ENCODE results near the gene CHSY1. TPM values are rescaled to one million over a fixed set of nuclear protein-coding genes. Genes with fewer than 3 reads are reported as not detected.

The CHSY1 gene
- total RNA-seq, 3 donors from 2014 or later: 7.7 to 15.5 (median 12.6) TPM

DNA sequence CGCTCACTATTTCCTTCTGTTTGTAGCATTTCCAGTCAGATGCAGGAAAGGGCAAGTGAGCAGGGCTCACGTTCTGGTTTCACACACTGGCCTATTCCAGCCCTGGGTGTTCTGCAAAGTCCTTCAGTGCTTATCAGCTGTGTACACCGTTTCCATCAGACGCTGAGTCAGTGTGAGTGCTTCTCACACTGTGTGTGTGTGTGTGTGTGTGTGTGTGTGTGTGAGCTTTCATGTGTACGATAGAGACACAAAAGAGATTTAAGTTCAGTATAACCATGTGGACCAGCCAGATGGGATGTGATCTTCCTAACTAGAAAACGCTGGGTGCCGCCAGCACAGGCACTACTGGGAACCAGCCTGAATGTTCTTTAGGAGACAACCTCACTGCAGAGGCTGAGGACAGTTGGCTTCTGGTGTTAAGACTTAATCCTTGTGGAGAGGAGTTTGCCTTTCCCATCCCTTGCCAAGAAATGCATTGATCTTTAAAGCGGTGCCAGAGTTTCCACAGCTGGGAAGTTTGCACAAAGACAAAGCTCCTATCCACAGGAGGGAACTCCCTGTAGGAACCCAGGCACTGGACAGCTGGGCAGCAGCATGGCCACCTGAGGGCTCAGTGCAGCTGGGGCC is 3.9 kb upstream of the CHSY1 start:
- intact Hi-C loops (cut with DNase I, micrococcal nuclease): loop anchor here (5.0 to 10.0 kb wide), 2 partner anchors 168 to 341 kb away; partner anchors contain the start of gene LRRK1 (in 1 of the 2)
- Histone ChIP-seq H3K36me3 (ENCODE audit: low read depth) (no peaks in the 10 kb centered on the region), H3K4me1 (ENCODE audit: low read depth) (no peaks in the 10 kb centered on the region), H3K9me3 (no peaks in the 10 kb centered on the region), H3K4me3 (no peak overlapping the region)
- ATAC-seq: no peak
- no peak for DNase-seq
- TF ChIP-seq CTCF (IDR thresholded peaks at IDR 0.05): no peak

DNA sequence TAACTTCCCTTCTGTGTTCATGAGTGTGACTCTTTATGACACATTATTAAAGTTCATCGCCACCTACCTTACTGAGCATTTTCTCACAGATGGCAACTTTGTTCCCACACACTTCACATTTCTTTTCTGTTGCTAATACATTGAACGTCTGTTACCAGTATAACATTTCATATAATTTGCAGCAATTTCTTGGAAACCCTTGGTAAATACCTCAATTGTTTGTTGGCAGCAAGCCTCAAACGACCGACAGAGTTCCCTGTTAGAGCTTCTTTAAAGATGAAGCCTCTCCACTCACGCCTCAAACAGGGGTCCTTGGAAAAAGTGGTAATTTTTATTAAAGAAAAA is 3.2 kb upstream of the CHSY1 start:
- Histone ChIP-seq H3K4me1 (ENCODE audit: low read depth) (peaks cover 6% of the 10 kb centered on the region), H3K4me3 (no peak overlapping the region), H3K36me3 (ENCODE audit: low read depth) (no peaks in the 10 kb centered on the region), H3K9me3 (no peaks in the 10 kb centered on the region)
- no peak for TF ChIP-seq CTCF (IDR thresholded peaks at IDR 0.05)
- no peak for DNase-seq
- ATAC-seq: no peak
- intact Hi-C loops (cut with DNase I, micrococcal nuclease): loop anchor here (5.0 to 10.0 kb wide), 2 partner anchors 168 to 340 kb away; partner anchors contain the start of gene LRRK1 (in 1 of the 2)

GRCh38 chr15:101254157-101255050 is 2.6 kb upstream of the CHSY1 start:
- no peaks in the 10 kb centered on the region for H3K36me3 ChIP-seq (ENCODE audit: low read depth)
- DNase-seq (no peak), ATAC-seq (no peak)
- H3K4me1 ChIP-seq (ENCODE audit: low read depth): peaks cover 8% of the 10 kb centered on the region
- no peak for TF ChIP-seq CTCF (IDR thresholded peaks at IDR 0.05)
- H3K9me3 ChIP-seq: no peaks in the 10 kb centered on the region
- intact Hi-C loops (cut with DNase I, micrococcal nuclease): loop anchor here (5.0 to 10.0 kb wide), 2 partner anchors 167 to 340 kb away; partner anchors contain the start of gene LRRK1 (in 1 of the 2)
- no peak overlapping the region for H3K4me3 ChIP-seq

- no peaks in the 10 kb centered on the region for H3K36me3 ChIP-seq (ENCODE audit: low read depth)
- intact Hi-C loops (cut with DNase I, micrococcal nuclease): loop anchor here in 1 of 2 donors (10.0 kb wide), 1 partner anchor 338 kb away; the partner anchor contains the start of gene LRRK1
- no peak for TF ChIP-seq CTCF (IDR thresholded peaks at IDR 0.05)
- no peak overlapping the region for H3K4me3 ChIP-seq
- ATAC-seq (no peak), DNase-seq (no peak)
- H3K4me1 ChIP-seq (ENCODE audit: low read depth): peaks cover 8% of the 10 kb centered on the region
- no peaks in the 10 kb centered on the region for H3K9me3 ChIP-seq
Measured at GRCh38 chr15:101252836-101253235, 988 bp upstream of the CHSY1 start.

DNA sequence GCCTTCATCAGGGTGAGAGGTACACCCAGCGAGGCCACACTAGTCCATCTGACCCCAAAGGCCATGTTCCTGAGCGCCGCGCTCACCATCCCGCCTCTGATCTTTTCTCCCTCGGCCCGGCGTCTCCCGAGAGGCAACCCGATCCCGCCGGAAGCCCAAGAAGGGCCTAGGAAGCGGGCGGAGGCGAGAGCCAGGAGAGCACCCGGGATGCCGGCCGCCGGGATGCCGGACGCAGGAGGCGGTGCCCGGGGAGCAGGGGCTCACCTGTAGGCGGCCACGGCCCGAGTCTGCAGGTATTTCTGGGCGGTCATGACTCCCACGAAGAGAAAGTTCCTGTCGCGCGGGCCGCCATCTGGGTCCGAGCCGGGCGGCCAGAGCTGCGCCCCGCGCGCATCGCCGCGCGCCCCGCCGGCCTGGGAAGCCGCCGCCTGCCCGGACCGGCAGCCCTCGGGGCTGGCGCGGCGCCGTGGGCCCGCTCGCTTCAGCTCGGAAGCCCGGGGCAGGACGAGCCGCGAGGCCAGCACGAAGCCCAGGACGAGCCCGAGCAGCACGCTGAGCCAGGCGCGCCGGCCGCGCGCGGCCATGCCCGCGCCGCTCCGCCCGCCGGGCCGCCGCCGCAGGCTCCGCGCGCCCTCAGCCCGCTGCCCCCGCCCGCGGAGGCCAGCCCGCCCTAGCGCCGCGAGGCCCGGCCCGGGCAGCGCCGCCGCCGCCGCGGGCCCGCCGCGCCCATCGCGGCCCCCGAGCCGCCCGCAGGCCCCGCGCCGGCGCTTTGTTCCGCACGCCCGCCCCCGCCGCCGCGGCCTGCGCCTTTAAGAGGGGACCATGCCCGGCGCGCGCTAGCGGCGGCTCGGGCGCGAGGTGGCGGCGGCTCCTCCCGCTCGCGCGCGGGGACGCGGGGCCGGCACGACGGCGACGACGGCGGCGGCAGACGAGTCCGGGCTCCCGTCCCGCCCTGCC is 697 bp downstream of the CHSY1 start:
- DNase-seq: peak in 2 of 3 donors; percentile 66 to 70
- no peaks in the 10 kb centered on the region for H3K9me3 ChIP-seq
- intact Hi-C loops (cut with DNase I, micrococcal nuclease): loop anchor here in 1 of 2 donors (10.0 kb wide), 1 partner anchor 336 kb away; the partner anchor contains the start of gene LRRK1
- peak; percentile 78 for ATAC-seq
- H3K4me3 ChIP-seq: peak overlapping the region; percentile 46
- H3K4me1 ChIP-seq (ENCODE audit: low read depth): peaks cover 8% of the 10 kb centered on the region
- no peak for TF ChIP-seq CTCF (IDR thresholded peaks at IDR 0.05)
- H3K36me3 ChIP-seq (ENCODE audit: low read depth): no peaks in the 10 kb centered on the region
